T-cell (primary cell): ENCODE results near the gene ASS1. TPM values are rescaled to one million over a fixed set of nuclear protein-coding genes. Genes with fewer than 3 reads are reported as not detected.
"Not testable (repeated sequence)": the region's sequence is repeated elsewhere in the genome, so short reads cannot be mapped to it uniquely, and the experiment has no call there.

ENCODE experiments used
- ATAC-seq, 4 experiments: fragments of 200-7000 bp in 3 of 4; fragments of 150-1000 bp in 1 of 4; cut with Tn5 transposase; replicated peaks in 1 of 4; 1 replicate in 3 of 4; 2 replicates in 1 of 4; pipeline ENCODE4 v1.10.0; 2021; ENCODE audit warnings: moderate library complexity in 3 of 4, mild to moderate bottlenecking in 2 of 4, moderate number of reproducible peaks in 1 of 4
- CTCF ChIA-PET, 2 donors: fragments of 300-600 bp; sonication (Branson Sonifier 250); formaldehyde crosslinking; loops; one replicate each; lab custom pipeline; 2022; ENCODE audit warnings: antibody characterized with exemption in 2 of 2; lab: Charles Lee
- POLR2A ChIA-PET, 2 donors: fragments of 300-600 bp; sonication (Branson Sonifier 250); formaldehyde crosslinking; loops; one replicate each; lab custom pipeline; 2022; ENCODE audit warnings: antibody characterized with exemption in 2 of 2; lab: Charles Lee
- DNase-seq, 35 experiments: peaks; one replicate each; pipeline versions ENCODE4 v3.0.0 to v3.0.0-alpha.2; 2013 to 2023
- H3K27ac ChIP-seq: one replicate; pipeline ENCODE4 v1.5.1; 2013; ENCODE audit warnings: low read length
- H3K27me3 ChIP-seq, 2 experiments: replicated peaks in 1 of 2; 1 replicate in 1 of 2; 2 replicates in 1 of 2; pipeline versions ENCODE4 v1.6.1 to v1.7.0; 2013; ENCODE audit warnings: low read length in 1 of 2, mixed read lengths in 1 of 2; ENCODE audit not compliant: control insufficient read depth in 2 of 2, insufficient read depth in 2 of 2; ENCODE audit errors: extremely low read depth in 1 of 2
- H3K36me3 ChIP-seq, 2 donors: 1 replicate in 1 of 2; 2 replicates in 1 of 2; pipeline versions ENCODE4 v1.6.1 to v1.7.0; 2013; ENCODE audit warnings: low read length in 1 of 2; ENCODE audit not compliant: control insufficient read depth in 2 of 2, insufficient read depth in 1 of 2; ENCODE audit errors: extremely low read depth in 1 of 2
- H3K4me1 ChIP-seq, 2 experiments: 1 replicate in 1 of 2; 2 replicates in 1 of 2; pipeline versions ENCODE4 v1.6.1 to v1.7.0; 2013; ENCODE audit warnings: low read length in 2 of 2, mixed read lengths in 1 of 2; ENCODE audit not compliant: insufficient read depth in 2 of 2, control insufficient read depth in 1 of 2; ENCODE audit errors: extremely low read depth in 1 of 2
- H3K4me3 ChIP-seq, 2 donors: 1 replicate in 1 of 2; 2 replicates in 1 of 2; pipeline versions ENCODE4 v1.5.1 to v1.7.0; 2013; ENCODE audit warnings: mild to moderate bottlenecking in 2 of 2, low read length in 1 of 2, moderate library complexity in 1 of 2; ENCODE audit not compliant: control insufficient read depth in 1 of 2; ENCODE audit errors: extremely low read depth in 1 of 2
- H3K9me3 ChIP-seq: 2 replicates; pipeline ENCODE4 v1.7.0; 2013
- H3K27ac Mint-ChIP-seq, 2 donors: one replicate each; pipeline ENCODE4 v1.8.0; 2020 to 2021; ENCODE audit warnings: mild to moderate bottlenecking in 2 of 2, mixed read lengths in 2 of 2
- H3K27me3 Mint-ChIP-seq, 2 donors: one replicate each; pipeline ENCODE4 v1.8.0; 2021 to 2022; ENCODE audit warnings: mixed read lengths in 2 of 2
- H3K36me3 Mint-ChIP-seq: one replicate; pipeline ENCODE4 v1.8.0; 2021; ENCODE audit warnings: mixed read lengths
- H3K4me1 Mint-ChIP-seq, 3 donors: one replicate each; pipeline ENCODE4 v1.8.0; 2020 to 2022; ENCODE audit warnings: mixed read lengths in 3 of 3, mild to moderate bottlenecking in 1 of 3
- H3K4me3 Mint-ChIP-seq, 3 donors: one replicate each; pipeline ENCODE4 v1.8.0; 2020 to 2022; ENCODE audit warnings: mild to moderate bottlenecking in 3 of 3, mixed read lengths in 3 of 3, moderate library complexity in 3 of 3
- H3K9me3 Mint-ChIP-seq, 3 donors: one replicate each; pipeline ENCODE4 v1.8.0; 2020 to 2022; ENCODE audit warnings: mixed read lengths in 3 of 3
- WGBS: methylation state at CpG from one replicate; pipeline ENCODE4 v1.1.5; 2013; ENCODE audit warnings: missing lambda C conversion rate; ENCODE audit not compliant: insufficient coverage; 5-methylcytosine and 5-hydroxymethylcytosine counted together
- total RNA-seq, 35 experiments: library from RNA in 6 of 35; stranded (reverse) in 6 of 35; fragments of 120-200 nt in 1 of 35; gene quantifications; one replicate each; pipeline versions ENCODE4 v1.2.1 to v1.2.4 and lab custom pipeline; 2013 to 2026

Gene ASS1
- total RNA-seq, 5 donors from 2014 or later (not counting 1 experiment from before 2014, with no cell fraction given): 0.92 to 2.1 (median 1.2) TPM; not detected in 2

GRCh38 chr9:130432362-130432761, 12.4 kb upstream of the ASS1 start:
- Histone ChIP-seq H3K4me1 (peaks cover 0 to 12% of the 10 kb centered on the region in 2 experiments), H3K27me3 (peaks cover 6 to 82% of the 10 kb centered on the region in 2 experiments), H3K36me3 (no peaks in the 10 kb centered on the region), H3K4me3 (no peak overlapping the region), H3K27ac (no peak overlapping the region), H3K9me3 (no peaks in the 10 kb centered on the region)
- peaks cover 0 to 7% (median 3%) of the 10 kb centered on the region in 3 donors for H3K4me1 Mint-ChIP-seq
- ATAC-seq (no peak), DNase-seq (no peak)
- ChIA-PET POLR2A (no interaction called here), CTCF (no interaction called here)
- H3K4me3 Mint-ChIP-seq: no peak overlapping the region
- 41% methylated on average over 11 of the region's 11 CpGs for WGBS
- H3K36me3 Mint-ChIP-seq: no peaks in the 10 kb centered on the region
- peaks cover 12 to 61% of the 10 kb centered on the region in 2 donors for H3K27me3 Mint-ChIP-seq
- no peaks in the 10 kb centered on the region for H3K9me3 Mint-ChIP-seq
- H3K27ac Mint-ChIP-seq: no peak overlapping the region

GRCh38 chr9:130432796-130433167, 12.0 kb upstream of the ASS1 start:
- peaks cover 0 to 7% (median 3%) of the 10 kb centered on the region in 3 donors for H3K4me1 Mint-ChIP-seq
- H3K27me3 Mint-ChIP-seq: peaks cover 12 to 65% of the 10 kb centered on the region in 2 donors
- CTCF ChIA-PET: no interaction called here
- Histone ChIP-seq H3K4me3 (no peak overlapping the region), H3K27ac (no peak overlapping the region), H3K4me1 (peaks cover 0 to 12% of the 10 kb centered on the region in 2 experiments), H3K27me3 (peaks cover 6 to 80% of the 10 kb centered on the region in 2 experiments), H3K9me3 (no peaks in the 10 kb centered on the region), H3K36me3 (no peaks in the 10 kb centered on the region)
- H3K4me3 Mint-ChIP-seq: no peak overlapping the region
- no peak for DNase-seq
- POLR2A ChIA-PET: no interaction called here
- 57% methylated on average over 12 of the region's 16 CpGs for WGBS
- no peak for ATAC-seq
- no peak overlapping the region for H3K27ac Mint-ChIP-seq
- H3K36me3 Mint-ChIP-seq: no peaks in the 10 kb centered on the region
- no peaks in the 10 kb centered on the region for H3K9me3 Mint-ChIP-seq

GRCh38 chr9:130433168-130433946, 11.4 kb upstream of the ASS1 start:
- peaks cover 0 to 12% of the 10 kb centered on the region in 2 experiments for H3K4me1 ChIP-seq
- peaks cover 6 to 80% of the 10 kb centered on the region in 2 experiments for H3K27me3 ChIP-seq
- ATAC-seq (peak; percentile 77 to 81 (median 80)), DNase-seq (peak in 14 of 35 experiments; percentile 3 to 42 (median 20))
- peak overlapping the region in 1 of 2 donors; percentile 27 for H3K4me3 ChIP-seq
- 9% methylated on average over 89 of the region's 92 CpGs for WGBS
- Mint-ChIP-seq H3K27me3 (peaks cover 12 to 68% of the 10 kb centered on the region in 2 donors), H3K36me3 (no peaks in the 10 kb centered on the region), H3K27ac (no peak overlapping the region), H3K9me3 (no peaks in the 10 kb centered on the region), H3K4me1 (peaks cover 0 to 7% (median 3%) of the 10 kb centered on the region in 3 donors), H3K4me3 (peak overlapping the region in 1 of 3 donors; percentile 39)
- H3K9me3 ChIP-seq: no peaks in the 10 kb centered on the region
- ChIA-PET CTCF (no interaction called here), POLR2A (no interaction called here)
- H3K27ac ChIP-seq: no peak overlapping the region
- H3K36me3 ChIP-seq: no peaks in the 10 kb centered on the region

- Mint-ChIP-seq H3K4me1 (peaks cover 0 to 7% (median 3%) of the 10 kb centered on the region in 3 donors), H3K36me3 (no peaks in the 10 kb centered on the region), H3K9me3 (no peaks in the 10 kb centered on the region), H3K27ac (no peak overlapping the region), H3K4me3 (peak overlapping the region in 1 of 3 donors; percentile 39), H3K27me3 (peaks cover 12 to 73% of the 10 kb centered on the region in 2 donors)
- Histone ChIP-seq H3K36me3 (no peaks in the 10 kb centered on the region), H3K27me3 (peaks cover 6 to 80% of the 10 kb centered on the region in 2 experiments), H3K4me1 (peaks cover 0 to 12% of the 10 kb centered on the region in 2 experiments), H3K9me3 (no peaks in the 10 kb centered on the region), H3K27ac (no peak overlapping the region), H3K4me3 (no peak overlapping the region)
- no peak for ATAC-seq
- CTCF ChIA-PET: no interaction called here
- no peak for DNase-seq
- 49% methylated on average over 9 of the region's 9 CpGs for WGBS
- POLR2A ChIA-PET: no interaction called here
Observed at GRCh38 chr9:130433947-130434262, 10.9 kb upstream of the ASS1 start.

GRCh38 chr9:130434656-130435055, 10.1 kb upstream of the ASS1 start:
- H3K27ac ChIP-seq, H3K9me3 ChIP-seq, H3K4me1 Mint-ChIP-seq, H3K4me3 ChIP-seq, H3K4me3 Mint-ChIP-seq, POLR2A ChIA-PET, H3K36me3 ChIP-seq, H3K9me3 Mint-ChIP-seq, ATAC-seq, CTCF ChIA-PET, DNase-seq, H3K36me3 Mint-ChIP-seq, H3K27ac Mint-ChIP-seq: not testable (repeated sequence)
- WGBS: no CpG with 5 or more reads among the region's 5 CpGs
- Histone ChIP-seq H3K27me3 (peaks cover 6 to 81% of the 10 kb centered on the region in 2 experiments), H3K4me1 (peaks cover 0 to 12% of the 10 kb centered on the region in 2 experiments)
- H3K27me3 Mint-ChIP-seq: peaks cover 17 to 75% of the 10 kb centered on the region in 2 donors

GRCh38 chr9:130437011-130437789, 7.6 kb upstream of the ASS1 start:
- no peak overlapping the region for H3K27ac Mint-ChIP-seq
- H3K9me3 ChIP-seq: no peaks in the 10 kb centered on the region
- no peaks in the 10 kb centered on the region for H3K36me3 ChIP-seq
- peaks cover 23 to 67% of the 10 kb centered on the region in 2 donors for H3K27me3 Mint-ChIP-seq
- H3K27me3 ChIP-seq: peaks cover 6 to 62% of the 10 kb centered on the region in 2 experiments
- ATAC-seq: no peak
- H3K36me3 Mint-ChIP-seq: peaks cover 4% of the 10 kb centered on the region
- WGBS: 83% methylated on average over 3 of the region's 15 CpGs
- no peak overlapping the region for H3K27ac ChIP-seq
- peaks cover 0 to 7% (median 3%) of the 10 kb centered on the region in 3 donors for H3K4me1 Mint-ChIP-seq
- no peak overlapping the region for H3K4me3 Mint-ChIP-seq
- H3K4me1 ChIP-seq: peaks cover 0 to 12% of the 10 kb centered on the region in 2 experiments
- peaks cover 0 to 11% (median 6%) of the 10 kb centered on the region in 3 donors for H3K9me3 Mint-ChIP-seq
- H3K4me3 ChIP-seq: no peak overlapping the region
- POLR2A ChIA-PET: no interaction called here
- no peak for DNase-seq
- CTCF ChIA-PET: interaction anchor here in 1 of 2 donors (0.7 kb wide), 1 partner anchor 1953 kb away, joined by 8 read pairs; no protein-coding TSS in a partner anchor
